Thymus (tissue), 11 donors: ENCODE data around the gene SERAC1. TPM values are rescaled to one million over a fixed set of nuclear protein-coding genes. Genes with fewer than 3 reads are reported as not detected.

Source experiments
- DNase-seq, 9 donors: peaks; one replicate each; pipeline ENCODE4 v3.0.0-alpha.2; 2013; ENCODE audit warnings: low spot score in 9 of 9, low read depth in 6 of 9, missing footprints in 1 of 9
- H3K27ac ChIP-seq, 2 donors: one replicate each; pipeline ENCODE4 v1.5.1; 2013; ENCODE audit warnings: control low read depth in 1 of 2, low read depth in 1 of 2, low read length in 1 of 2, mild to moderate bottlenecking in 1 of 2, moderate library complexity in 1 of 2
- H3K27me3 ChIP-seq, 2 donors: one replicate each; pipeline ENCODE4 v1.5.1; 2013; ENCODE audit warnings: low read length in 1 of 2; ENCODE audit not compliant: control insufficient read depth in 2 of 2, insufficient read depth in 1 of 2
- H3K36me3 ChIP-seq, 2 donors: one replicate each; pipeline ENCODE4 v1.5.1; 2013; ENCODE audit warnings: low read length in 1 of 2, mild to moderate bottlenecking in 1 of 2, moderate library complexity in 1 of 2; ENCODE audit not compliant: control insufficient read depth in 2 of 2, insufficient read depth in 2 of 2
- H3K4me1 ChIP-seq, 2 donors: one replicate each; pipeline ENCODE4 v1.5.1; 2013; ENCODE audit warnings: low read length in 2 of 2; ENCODE audit not compliant: control insufficient read depth in 2 of 2, insufficient read depth in 2 of 2
- H3K4me3 ChIP-seq, 2 donors: one replicate each; pipeline ENCODE4 v1.5.1; 2013; ENCODE audit warnings: low read length in 2 of 2, control low read depth in 1 of 2, mild to moderate bottlenecking in 1 of 2
- H3K9me3 ChIP-seq, 2 donors: one replicate each; pipeline ENCODE4 v1.5.1; 2013; ENCODE audit warnings: low read length in 1 of 2, mild to moderate bottlenecking in 1 of 2; ENCODE audit not compliant: control insufficient read depth in 2 of 2, insufficient read depth in 1 of 2
- WGBS: extraction: QIAGEN DNeasy Blood & Tissue Kit; methylation state at CpG from one replicate; pipeline ENCODE4 v1.1.7; 2013; 5-methylcytosine and 5-hydroxymethylcytosine counted together
- polyA plus RNA-seq: library from polyadenylated mRNA; stranded (reverse); fragments of 200-250 nt; gene quantifications from one replicate; pipeline ENCODE4 v1.2.3, GENCODE V29; 2013
- total RNA-seq: library from RNA; stranded (reverse); fragments of 120-200 nt; gene quantifications from one replicate; pipeline ENCODE4 v1.2.4, GENCODE V29; 2013
- donor health status: healthy.

Gene SERAC1
- total and polyA plus RNA-seq, 2 donors = 2.7 to 5.6 TPM

GRCh38 chr6:158069800-158070195 lies 98.3 kb downstream of the SERAC1 start:
- no peak overlapping the region for H3K27ac ChIP-seq
- H3K4me1 ChIP-seq = peaks cover 10 to 21% of the 10 kb centered on the region in 2 donors
- no peaks in the 10 kb centered on the region for H3K27me3 ChIP-seq
- peaks cover 41 to 48% of the 10 kb centered on the region in 2 donors for H3K36me3 ChIP-seq
- no peak overlapping the region for H3K4me3 ChIP-seq
- WGBS = 98% methylated on average over 6 of the region's 6 CpGs
- no peak for DNase-seq
- H3K9me3 ChIP-seq = no peaks in the 10 kb centered on the region

GRCh38 chr6:158068893-158069799 lies 98.9 kb downstream of the SERAC1 start:
- DNase-seq = no peak
- no peak overlapping the region for H3K27ac ChIP-seq

GRCh38 chr6:158068156-158068892 lies 99.7 kb downstream of the SERAC1 start:
- whole genome bisulfite sequencing = 93% methylated on average over 10 of the region's 10 CpGs

More at GRCh38 chr6:158068893-158069799, 98.9 kb downstream of the SERAC1 start:
- H3K4me1 ChIP-seq = peaks cover 8 to 17% of the 10 kb centered on the region in 2 donors
- peaks cover 40 to 54% of the 10 kb centered on the region in 2 donors for H3K36me3 ChIP-seq
- no peak overlapping the region for H3K4me3 ChIP-seq
- no peaks in the 10 kb centered on the region for H3K9me3 ChIP-seq
- 93% methylated on average over 14 of the region's 14 CpGs for WGBS
- no peaks in the 10 kb centered on the region for H3K27me3 ChIP-seq

GRCh38 chr6:158067436-158068015 lies 100.5 kb downstream of the SERAC1 start:
- peaks cover 0 to 8% of the 10 kb centered on the region in 2 donors for H3K4me1 ChIP-seq
- no peak overlapping the region for H3K4me3 ChIP-seq
- H3K27ac ChIP-seq = no peak overlapping the region
- H3K36me3 ChIP-seq = peaks cover 45 to 54% of the 10 kb centered on the region in 2 donors
- WGBS = 98% methylated on average over 10 of the region's 10 CpGs
- no peak for DNase-seq
- H3K9me3 ChIP-seq = no peaks in the 10 kb centered on the region
- no peaks in the 10 kb centered on the region for H3K27me3 ChIP-seq

More at GRCh38 chr6:158068156-158068892, 99.7 kb downstream of the SERAC1 start:
- DNase-seq = no peak
- Histone ChIP-seq H3K9me3 (no peaks in the 10 kb centered on the region), H3K4me3 (no peak overlapping the region), H3K27me3 (no peaks in the 10 kb centered on the region), H3K36me3 (peaks cover 45 to 54% of the 10 kb centered on the region in 2 donors), H3K4me1 (peaks cover 0 to 10% of the 10 kb centered on the region in 2 donors), H3K27ac (no peak overlapping the region)

GRCh38 chr6:158066136-158066781 lies 101.8 kb downstream of the SERAC1 start:
- peaks cover 40 to 49% of the 10 kb centered on the region in 2 donors for H3K36me3 ChIP-seq
- DNase-seq = no peak
- 89% methylated on average over 23 of the region's 23 CpGs for WGBS

GRCh38 chr6:158064725-158065251 lies 103.3 kb downstream of the SERAC1 start:
- Histone ChIP-seq H3K4me1 (peaks cover 0 to 17% of the 10 kb centered on the region in 2 donors), H3K36me3 (peaks cover 28 to 39% of the 10 kb centered on the region in 2 donors), H3K9me3 (peaks cover 0 to 4% of the 10 kb centered on the region in 2 donors), H3K27me3 (no peaks in the 10 kb centered on the region), H3K4me3 (no peak overlapping the region), H3K27ac (no peak overlapping the region)
- 92% methylated on average over 24 of the region's 24 CpGs for whole genome bisulfite sequencing
- DNase-seq = no peak

More at GRCh38 chr6:158066136-158066781, 101.8 kb downstream of the SERAC1 start:
- no peaks in the 10 kb centered on the region for H3K9me3 ChIP-seq
- no peak overlapping the region for H3K4me3 ChIP-seq
- no peak overlapping the region for H3K27ac ChIP-seq
- peaks cover 0 to 3% of the 10 kb centered on the region in 2 donors for H3K4me1 ChIP-seq
- H3K27me3 ChIP-seq = no peaks in the 10 kb centered on the region

DNA sequence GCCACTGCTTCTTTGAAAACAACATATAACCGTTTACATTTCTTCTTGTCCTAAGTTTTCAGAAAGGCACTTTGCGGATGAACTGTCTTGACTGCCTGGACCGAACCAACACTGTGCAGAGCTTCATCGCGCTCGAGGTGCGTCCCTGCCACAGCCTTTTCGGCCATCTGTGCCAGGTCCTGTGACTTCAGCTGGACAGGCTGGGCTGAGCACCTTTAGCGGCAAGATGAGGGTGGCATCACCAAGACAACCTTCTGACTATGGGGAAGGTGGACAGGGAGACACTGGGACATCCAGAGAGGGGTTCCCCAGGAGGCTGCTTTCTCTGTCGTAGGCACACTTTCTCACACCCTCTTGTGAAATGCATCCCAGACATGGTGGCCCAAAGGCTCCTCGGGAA lies 104.3 kb downstream of the SERAC1 start:
- H3K4me3 ChIP-seq = no peak overlapping the region
- DNase-seq = no peak
- peaks cover 24 to 36% of the 10 kb centered on the region in 2 donors for H3K36me3 ChIP-seq
- H3K27me3 ChIP-seq = no peaks in the 10 kb centered on the region
- H3K9me3 ChIP-seq = peaks cover 0 to 4% of the 10 kb centered on the region in 2 donors
- H3K27ac ChIP-seq = no peak overlapping the region
- peaks cover 0 to 18% of the 10 kb centered on the region in 2 donors for H3K4me1 ChIP-seq
- 98% methylated on average over 11 of the region's 11 CpGs for WGBS

GRCh38 chr6:158061709-158062461 lies 106.2 kb downstream of the SERAC1 start:
- no peak overlapping the region for H3K4me3 ChIP-seq
- H3K27ac ChIP-seq = no peak overlapping the region
- no peak for DNase-seq
- 96% methylated on average over 29 of the region's 29 CpGs for WGBS
- peaks cover 0 to 21% of the 10 kb centered on the region in 2 donors for H3K4me1 ChIP-seq
- H3K27me3 ChIP-seq = no peaks in the 10 kb centered on the region
- H3K36me3 ChIP-seq = peaks cover 19 to 23% of the 10 kb centered on the region in 2 donors
- peaks cover 0 to 4% of the 10 kb centered on the region in 2 donors for H3K9me3 ChIP-seq
